H1 (cell line): ENCODE data around the gene DMRT1. TPM values are rescaled to one million over a fixed set of nuclear protein-coding genes. Genes with fewer than 3 reads are reported as not detected.
A peak's percentile ranks its signal among the peaks of the same experiment; 100 is the strongest.

Experiments
- CTCF ChIA-PET: fragments of 300-600 bp; sonication (Branson Sonifier 250); formaldehyde crosslinking; loops from one replicate; lab custom pipeline; 2021; ENCODE audit not compliant: partially characterized antibody; lab: Charles Lee
- POLR2A ChIA-PET: fragments of 300-600 bp; sonication (Branson Sonifier 250); formaldehyde crosslinking; loops from one replicate; lab custom pipeline; 2021; ENCODE audit warnings: inconsistent platforms; ENCODE audit not compliant: partially characterized antibody; lab: Charles Lee
- DNase-seq, 2 experiments: peaks; one replicate each; pipeline versions ENCODE4 v3.0.0 to v3.0.0-alpha.2; 2010 to 2022; ENCODE audit warnings: low spot score in 2 of 2, low read depth in 1 of 2, mixed read lengths in 1 of 2
- FAIRE-seq: peaks from 2 replicates; lab custom pipeline; 2011; peaks lifted over from hg19 to GRCh38; lab: Jason Lieb, UNC
- H2AFZ ChIP-seq: 2 replicates; pipeline ENCODE4 v1.8.1; 2012; ENCODE audit warnings: low read length, inconsistent platforms
- H2AK5ac ChIP-seq: 2 replicates; pipeline ENCODE4 v1.6.1; 2013; ENCODE audit warnings: low read depth, low read length
- H2BK120ac ChIP-seq: replicated peaks from 2 replicates; pipeline ENCODE3; 2013; ENCODE audit warnings: low read depth, low read length, inconsistent platforms
- H2BK12ac ChIP-seq: 2 replicates; pipeline ENCODE4 v1.6.1; 2013; ENCODE audit warnings: low read depth, low read length
- H2BK15ac ChIP-seq: 2 replicates; pipeline ENCODE4 v1.6.1; 2013; ENCODE audit warnings: low read length
- H2BK20ac ChIP-seq: 2 replicates; pipeline ENCODE4 v1.6.1; 2013; ENCODE audit warnings: low read length
- H2BK5ac ChIP-seq: 2 replicates; pipeline ENCODE4 v1.6.1; 2013; ENCODE audit warnings: low read depth, low read length
- H3K14ac ChIP-seq: 2 replicates; pipeline ENCODE4 v1.6.1; 2013; ENCODE audit warnings: inconsistent platforms; ENCODE audit not compliant: insufficient read length
- H3K18ac ChIP-seq: 2 replicates; pipeline ENCODE4 v1.6.1; 2013; ENCODE audit warnings: low read length; ENCODE audit errors: extremely low read depth
- H3K23ac ChIP-seq: 2 replicates; pipeline ENCODE4 v1.6.1; 2013; ENCODE audit warnings: inconsistent platforms; ENCODE audit not compliant: insufficient read length
- H3K23me2 ChIP-seq: 2 replicates; pipeline ENCODE4 v1.6.1; 2013; ENCODE audit warnings: low read depth, low read length
- H3K27ac ChIP-seq: 2 replicates; pipeline ENCODE4 v1.6.1; 2011; ENCODE audit warnings: low read depth, low read length, inconsistent platforms
- H3K27me3 ChIP-seq, 4 experiments: replicated peaks in 1 of 4; 1 replicate in 1 of 4; 2 replicates in 3 of 4; pipeline versions ENCODE4 v1.6.1 to v1.8.1; 2011 to 2013; ENCODE audit warnings: low read length in 3 of 4, mild to moderate bottlenecking in 3 of 4, inconsistent platforms in 2 of 4, mixed read lengths in 2 of 4, moderate library complexity in 1 of 4; ENCODE audit not compliant: control insufficient read depth in 3 of 4, insufficient read depth in 3 of 4; ENCODE audit errors: extremely low read depth in 1 of 4
- H3K36me3 ChIP-seq, 4 experiments: 2 replicates each; pipeline versions ENCODE4 v1.6.1 to v1.8.1; 2011 to 2013; ENCODE audit warnings: mild to moderate bottlenecking in 4 of 4, low read length in 3 of 4, moderate library complexity in 2 of 4, control low read depth in 1 of 4, inconsistent platforms in 1 of 4; ENCODE audit not compliant: insufficient read depth in 4 of 4, control insufficient read depth in 2 of 4
- H3K4ac ChIP-seq: replicated peaks from 2 replicates; pipeline ENCODE3; 2013; ENCODE audit warnings: low read length, low read depth, mixed read lengths, inconsistent platforms; ENCODE audit not compliant: insufficient read length
- H3K4me1 ChIP-seq, 4 experiments: replicated peaks in 1 of 4; 1 replicate in 1 of 4; 2 replicates in 3 of 4; pipeline versions ENCODE4 v1.6.1 to v1.8.1; 2011 to 2013; ENCODE audit warnings: low read length in 3 of 4, inconsistent platforms in 2 of 4, mixed read lengths in 1 of 4; ENCODE audit not compliant: insufficient read depth in 4 of 4, control insufficient read depth in 3 of 4
- H3K4me2 ChIP-seq, 2 experiments: 2 replicates each; pipeline versions ENCODE4 v1.6.1 to v1.8.1; 2011 to 2013; ENCODE audit warnings: low read depth in 2 of 2, low read length in 2 of 2, control low read depth in 1 of 2, inconsistent platforms in 1 of 2, mild to moderate bottlenecking in 1 of 2; ENCODE audit not compliant: insufficient read depth in 1 of 2
- H3K4me3 ChIP-seq, 4 experiments: fragments of 200-600, 300-600 bp in 1 of 4; sonication (generic), shearing (Covaris generic), sonication (Bioruptor Twin) in 1 of 4; 2 replicates each; pipeline versions ENCODE4 v1.5.1 to v1.8.1; 2011 to 2016; ENCODE audit warnings: low read length in 4 of 4, low read depth in 3 of 4, control low read depth in 2 of 4, inconsistent platforms in 2 of 4, mild to moderate bottlenecking in 2 of 4, mixed read lengths in 1 of 4, moderate library complexity in 1 of 4; ENCODE audit not compliant: insufficient read depth in 2 of 4; ENCODE audit errors: extremely low read depth in 1 of 4
- H3K56ac ChIP-seq: replicated peaks from 2 replicates; pipeline ENCODE3; 2013; ENCODE audit warnings: low read depth, mild to moderate bottlenecking, mixed read lengths, low read length, inconsistent platforms; ENCODE audit not compliant: insufficient read length
- H3K79me1 ChIP-seq: 2 replicates; pipeline ENCODE4 v1.6.1; 2013; ENCODE audit warnings: low read depth, low read length, control low read depth
- H3K79me2 ChIP-seq, 2 experiments: 2 replicates each; pipeline versions ENCODE4 v1.6.1 to v1.8.1; 2012 to 2013; ENCODE audit warnings: low read length in 2 of 2, mild to moderate bottlenecking in 2 of 2, inconsistent platforms in 1 of 2; ENCODE audit not compliant: insufficient read depth in 2 of 2, control insufficient read depth in 1 of 2
- H3K9ac ChIP-seq, 4 experiments: replicated peaks in 1 of 4; 1 replicate in 1 of 4; 2 replicates in 3 of 4; pipeline versions ENCODE4 v1.6.1 to v1.8.1; 2011 to 2013; ENCODE audit warnings: low read depth in 3 of 4, low read length in 3 of 4, control low read depth in 2 of 4, mild to moderate bottlenecking in 2 of 4, moderate library complexity in 2 of 4, inconsistent platforms in 1 of 4; ENCODE audit errors: extremely low read depth in 1 of 4
- H3K9me3 ChIP-seq, 2 experiments: 2 replicates each; pipeline versions ENCODE4 v1.6.1 to v1.8.1; 2012 to 2013; ENCODE audit warnings: mild to moderate bottlenecking in 2 of 2, moderate library complexity in 2 of 2, control low read depth in 1 of 2, inconsistent platforms in 1 of 2, low read depth in 1 of 2, low read length in 1 of 2, mixed read lengths in 1 of 2; ENCODE audit not compliant: insufficient read depth in 2 of 2
- H4K20me1 ChIP-seq, 2 experiments: replicated peaks in 1 of 2; 2 replicates each; pipeline versions ENCODE3 to v1.8.1; 2011 to 2013; ENCODE audit warnings: inconsistent platforms in 2 of 2, low read length in 2 of 2, mild to moderate bottlenecking in 1 of 2; ENCODE audit not compliant: insufficient read depth in 2 of 2, control insufficient read depth in 1 of 2
- H4K5ac ChIP-seq: 2 replicates; pipeline ENCODE4 v1.6.1; 2013; ENCODE audit warnings: low read length, low read depth, mixed read lengths, inconsistent platforms; ENCODE audit not compliant: insufficient read length
- H4K8ac ChIP-seq: 2 replicates; pipeline ENCODE4 v1.8.0; 2013; ENCODE audit warnings: mild to moderate bottlenecking, moderate library complexity, low read length, inconsistent platforms; ENCODE audit not compliant: insufficient read depth; ENCODE audit errors: extremely low read depth
- H4K91ac ChIP-seq: replicated peaks from 2 replicates; pipeline ENCODE3; 2013; ENCODE audit warnings: low read length, mixed read lengths, inconsistent platforms; ENCODE audit not compliant: insufficient read length
- CTCF ChIP-seq, 3 experiments: IDR thresholded peaks; 1 replicate in 2 of 3; 2 replicates in 1 of 3; pipeline versions ENCODE4 v1.5.1 to v1.6.1; 2011; ENCODE audit warnings: low read length in 3 of 3, mild to moderate bottlenecking in 3 of 3, inconsistent platforms in 2 of 3, low read depth in 1 of 3, moderate library complexity in 1 of 3; ENCODE audit not compliant: insufficient read depth in 1 of 3; ENCODE audit errors: control extremely low read depth in 1 of 3
- RAD21 ChIP-seq, 2 experiments: IDR thresholded peaks in 1 of 2; conservative IDR thresholded peaks in 1 of 2; 2 replicates each; pipeline ENCODE4 v1.6.1; 2011; ENCODE audit warnings: low read depth in 2 of 2, low read length in 2 of 2, improper control_type of control experiment in 1 of 2, inconsistent platforms in 1 of 2, mild to moderate bottlenecking in 1 of 2, moderate library complexity in 1 of 2
- RFX5 ChIP-seq: IDR thresholded peaks from 2 replicates; pipeline ENCODE4 v1.6.1; 2011; ENCODE audit warnings: low read depth, low read length, improper control_type of control experiment, borderline replicate concordance
- WGBS, 2 experiments: shearing (Covaris generic) in 1 of 2; methylation state at CpG; one replicate each; pipeline versions ENCODE4 v1.1.6 to v1.1.7; 2013 to 2015; ENCODE audit warnings: low lambda C conversion rate in 2 of 2, mixed read lengths in 2 of 2, inconsistent platforms in 1 of 2, low coverage in 1 of 2, missing lambda C conversion rate in 1 of 2; ENCODE audit not compliant: insufficient replicate concordance in 2 of 2, insufficient coverage in 1 of 2, insufficient read length in 1 of 2; ENCODE audit errors: extremely low coverage in 1 of 2, missing lambda C conversion rate in 1 of 2; 5-methylcytosine and 5-hydroxymethylcytosine counted together
- polyA plus RNA-seq, 7 experiments: library from polyadenylated mRNA; depleted of rRNA in 3 of 7; stranded (reverse) in 5 of 7; unstranded in 2 of 7; fragments of >200 nt in 5 of 7; fragments of 200-250 nt in 2 of 7; gene quantifications; 1 replicate in 5 of 7; 2 replicates in 1 of 7; 4 replicates in 1 of 7; pipeline versions ENCODE4 v1.2.1 to v1.2.3, GENCODE V29; 2011 to 2013; ENCODE audit warnings: missing spikeins in 2 of 7, mixed read lengths in 2 of 7
- total RNA-seq: library from RNA; stranded (reverse); fragmentation: NEBNext Ultra II Directional; extraction: Animal tissue kit (Norgen Biotek cat#: 25700); gene quantifications from 2 replicates; pipeline ENCODE4 v1.2.1, GENCODE V29; 2021
- TF ChIP-seq, protein P1 (sequence below): IDR thresholded peaks from 2 replicates; pipeline ENCODE4 v1.6.1; 2011; ENCODE audit warnings: low read length, improper control_type of control experiment

Gene DMRT1
- total and polyA plus RNA-seq, 2 of the 8 experiments (the other 6 are each of a cell fraction or from before 2014, with no cell fraction given), result 0.15 TPM; not detected in 1

DNA sequence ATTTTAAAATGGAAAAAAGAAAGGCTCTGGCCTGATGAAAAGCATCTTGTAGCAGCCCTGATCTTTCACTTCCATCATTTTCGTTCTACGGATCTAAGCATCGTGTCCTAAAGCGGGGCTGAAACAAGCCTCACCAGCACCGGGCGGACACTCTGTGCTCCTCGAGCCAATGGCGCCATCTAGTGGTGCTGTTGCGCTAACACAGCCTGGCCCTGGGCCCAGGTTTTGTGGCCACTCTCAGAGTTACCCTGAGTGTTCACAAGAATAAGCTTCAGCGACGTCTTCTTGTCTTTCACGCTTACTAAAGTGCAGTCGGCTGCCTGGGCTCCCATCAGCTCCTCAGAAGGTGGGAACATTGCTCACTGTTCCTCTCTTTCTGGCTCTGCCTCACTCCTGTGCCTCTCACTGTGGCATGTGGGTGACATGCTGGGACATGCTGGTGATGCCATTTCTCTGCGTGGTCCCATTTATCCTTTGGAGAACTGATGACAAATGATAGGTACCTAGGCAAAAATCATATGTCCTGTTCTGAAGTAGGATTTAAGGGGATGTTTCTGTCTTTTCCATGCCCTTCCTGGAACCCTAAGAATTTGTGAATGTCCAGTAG, 167.7 kb downstream of the DMRT1 start:
- CTCF ChIA-PET, result interaction anchor here (0.6 to 3.6 kb wide), 47 partner anchors 8 to 910 kb away, joined by 3 to 26 read pairs (median 4); no protein-coding TSS in a partner anchor
- no peak overlapping the region for H2BK12ac ChIP-seq
- TF ChIP-seq, protein P1, sequence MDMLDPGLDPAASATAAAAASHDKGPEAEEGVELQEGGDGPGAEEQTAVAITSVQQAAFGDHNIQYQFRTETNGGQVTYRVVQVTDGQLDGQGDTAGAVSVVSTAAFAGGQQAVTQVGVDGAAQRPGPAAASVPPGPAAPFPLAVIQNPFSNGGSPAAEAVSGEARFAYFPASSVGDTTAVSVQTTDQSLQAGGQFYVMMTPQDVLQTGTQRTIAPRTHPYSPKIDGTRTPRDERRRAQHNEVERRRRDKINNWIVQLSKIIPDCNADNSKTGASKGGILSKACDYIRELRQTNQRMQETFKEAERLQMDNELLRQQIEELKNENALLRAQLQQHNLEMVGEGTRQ, result no peak
- peak; percentile 97 to 99 for TF ChIP-seq RAD21 (IDR thresholded peaks at IDR 0.05 in 1 of 2, conservative IDR thresholded peaks at IDR 0.05 in 1 of 2; ENCODE audit: low read depth in 2 of 2, low read length in 2 of 2)
- no peak for TF ChIP-seq RFX5
- TF ChIP-seq CTCF (IDR thresholded peaks at IDR 0.05; ENCODE audit: control extremely low read depth in 1 of 3, insufficient read depth in 1 of 3, low read depth in 1 of 3, low read length in 3 of 3), result peak; percentile 94 to 98 (median 96)

More for the DNA sequence above, 167.7 kb downstream of the DMRT1 start:
- peak overlapping the region; percentile 90 for H2AFZ ChIP-seq
- DNase-seq (peak; percentile 65 to 95), FAIRE-seq (peak; percentile 79)
- no peak overlapping the region for H4K91ac ChIP-seq
- H3K79me2 ChIP-seq, result no peaks in the 10 kb centered on the region
- peaks cover 0 to 2% (median 0%) of the 10 kb centered on the region in 4 experiments; a peak in 2 of 7 replicates for H3K27me3 ChIP-seq
- H3K23me2 ChIP-seq, result no peaks in the 10 kb centered on the region
- H2BK20ac ChIP-seq, result no peak overlapping the region
- no peak overlapping the region for H3K4me2 ChIP-seq
- H3K4me3 ChIP-seq, result no peak overlapping the region
- H2BK15ac ChIP-seq, result no peak overlapping the region
- no peaks in the 10 kb centered on the region for H4K20me1 ChIP-seq
- H4K8ac ChIP-seq, result no peak overlapping the region
- H2BK5ac ChIP-seq, result no peak overlapping the region
- H4K5ac ChIP-seq, result no peak overlapping the region
- peaks cover 2 to 3% of the 10 kb centered on the region in 2 experiments; a peak in 1 of 4 replicates for H3K9me3 ChIP-seq
- H3K23ac ChIP-seq, result no peak overlapping the region
- no peaks in the 10 kb centered on the region for H3K36me3 ChIP-seq
- H2BK120ac ChIP-seq, result no peak overlapping the region
- no peak overlapping the region for H3K56ac ChIP-seq
- H3K9ac ChIP-seq, result no peak overlapping the region
- no peak overlapping the region for H3K4ac ChIP-seq
- no peak overlapping the region for H2AK5ac ChIP-seq
- H3K27ac ChIP-seq, result no peak overlapping the region
- H3K14ac ChIP-seq, result no peak overlapping the region
- H3K79me1 ChIP-seq, result no peaks in the 10 kb centered on the region
- POLR2A ChIA-PET, result no interaction called here
- 28% methylated on average over 14 of the region's 14 CpGs; no CpG with 5 or more reads in 1 of the 2 experiments for WGBS, 2 experiments
- H3K18ac ChIP-seq, result no peak overlapping the region
- H3K4me1 ChIP-seq, result no peaks in the 10 kb centered on the region; a peak in 1 of 7 replicates
